KG1 (cell line): ENCODE results near the gene MACROD2.
"Not testable (repeated sequence)": the region's sequence is repeated elsewhere in the genome, so short reads cannot be mapped to it uniquely, and the experiment has no call there.

ENCODE experiments used
- DNase-seq: peaks from one replicate; lab custom pipeline; 2025; lab: John Stamatoyannopoulos, UW

Gene MACROD2

GRCh38 chr20:14955399-14955798 is 960.1 kb downstream of the MACROD2 start:
- no peak for DNase-seq

DNA sequence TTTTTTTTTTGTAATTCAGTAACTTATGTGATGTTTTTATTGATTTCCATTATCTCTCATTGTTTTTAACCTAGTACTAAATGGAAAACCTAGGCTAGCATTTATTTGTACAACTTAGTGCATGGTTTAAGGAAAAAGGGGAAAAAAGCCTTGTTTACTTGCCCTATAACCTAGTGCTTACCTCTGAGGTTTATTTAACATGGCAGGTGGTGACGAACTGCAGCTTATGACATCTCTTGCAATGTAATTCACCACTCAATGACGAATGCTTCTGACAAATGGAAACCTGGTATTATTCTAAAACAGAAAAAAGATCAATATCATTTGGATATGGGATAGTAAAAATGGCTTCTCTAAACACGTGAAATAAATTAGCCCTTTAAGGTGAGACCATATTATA is 960.7 kb downstream of the MACROD2 start:
- DNase-seq = no peak

DNA sequence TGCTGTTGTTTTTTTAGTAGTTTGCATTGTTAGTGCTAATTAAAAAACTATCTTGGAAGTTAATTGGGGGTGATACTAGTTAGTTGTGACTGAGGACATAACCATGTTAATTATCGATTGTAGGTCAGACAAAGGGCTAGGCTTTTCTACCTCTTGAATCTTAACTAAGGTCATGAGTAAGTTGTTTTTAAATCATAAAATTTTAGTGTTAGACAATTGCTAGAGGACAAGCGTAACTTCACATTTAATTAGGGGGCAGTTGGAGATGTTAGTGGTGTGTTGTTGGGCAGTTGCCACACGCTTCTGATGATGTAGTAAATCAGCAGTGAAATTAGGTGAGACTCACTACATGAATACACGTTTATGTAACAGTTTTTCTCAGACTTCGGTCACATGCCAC is 961.2 kb downstream of the MACROD2 start:
- no peak for DNase-seq

- no peak for DNase-seq
These were observed 962.1 kb downstream of the MACROD2 start for GRCh38 chr20:14957402-14957801.

- DNase-seq = no peak
These were observed 963.3 kb downstream of the MACROD2 start for GRCh38 chr20:14958626-14959025.

GRCh38 chr20:14959506-14960475 is 964.5 kb downstream of the MACROD2 start:
- DNase-seq = no peak

DNA sequence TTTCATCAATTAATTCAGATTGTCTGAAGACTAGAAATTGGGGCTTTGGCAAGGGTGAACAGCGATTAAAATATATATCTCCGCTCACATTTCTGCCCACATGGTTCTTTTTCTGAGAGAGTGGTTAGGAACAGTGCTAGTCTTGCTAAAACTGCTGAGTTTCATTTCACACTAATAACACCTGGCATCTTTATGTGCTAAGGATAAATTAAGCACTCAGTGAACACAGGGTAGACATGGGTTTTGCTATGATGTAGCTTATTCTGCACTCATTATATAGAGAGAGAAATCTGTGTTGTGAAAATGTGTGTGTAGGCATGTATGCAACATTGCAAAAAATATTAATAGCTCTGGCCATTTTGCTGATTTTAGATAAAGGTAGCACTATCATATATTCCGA is 965.5 kb downstream of the MACROD2 start:
- DNase-seq = no peak

GRCh38 chr20:14963262-14963663 is 967.9 kb downstream of the MACROD2 start:
- DNase-seq = no peak

DNA sequence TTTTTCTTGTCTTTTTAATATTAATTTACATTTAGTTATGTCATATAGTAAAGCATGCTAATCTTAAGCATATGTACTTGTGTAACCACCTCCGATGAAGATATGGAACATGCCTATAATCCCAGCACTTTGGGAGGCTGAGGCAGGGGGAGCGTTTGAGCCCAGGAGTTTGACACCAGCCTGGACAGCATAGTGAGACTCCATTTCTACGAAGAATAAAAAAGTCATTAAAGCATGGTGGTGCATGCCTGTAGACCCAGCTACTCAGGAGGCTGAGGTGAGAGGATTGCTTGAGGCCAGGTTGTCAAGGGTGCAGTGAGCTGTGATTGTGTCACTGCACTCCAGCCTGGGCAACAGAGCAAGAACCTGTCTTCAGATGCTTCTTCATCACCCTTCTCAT is 970.9 kb downstream of the MACROD2 start:
- DNase-seq = no peak

- no peak for DNase-seq
These were observed 971.5 kb downstream of the MACROD2 start for GRCh38 chr20:14966808-14967207.

GRCh38 chr20:14972256-14972655 is 976.9 kb downstream of the MACROD2 start:
- no peak for DNase-seq

DNA sequence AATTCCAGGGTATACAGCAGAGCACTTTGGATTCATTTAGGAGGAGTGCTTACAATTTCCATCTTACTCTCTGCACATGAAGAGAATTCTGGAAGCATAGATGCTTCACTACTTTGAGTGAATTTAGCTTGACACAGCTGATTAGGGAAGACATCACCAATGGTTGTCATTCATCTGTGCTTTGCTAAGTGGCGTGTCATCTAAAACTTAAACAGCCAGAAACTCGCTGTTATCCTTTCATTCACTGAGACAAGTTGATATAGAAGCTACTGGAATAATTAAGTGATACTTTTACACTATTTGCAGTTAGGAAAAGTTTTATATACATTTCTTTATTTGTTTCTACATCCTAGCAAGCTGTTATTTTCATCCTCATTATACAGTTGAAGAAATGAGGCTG is 977.4 kb downstream of the MACROD2 start:
- no peak for DNase-seq

DNA sequence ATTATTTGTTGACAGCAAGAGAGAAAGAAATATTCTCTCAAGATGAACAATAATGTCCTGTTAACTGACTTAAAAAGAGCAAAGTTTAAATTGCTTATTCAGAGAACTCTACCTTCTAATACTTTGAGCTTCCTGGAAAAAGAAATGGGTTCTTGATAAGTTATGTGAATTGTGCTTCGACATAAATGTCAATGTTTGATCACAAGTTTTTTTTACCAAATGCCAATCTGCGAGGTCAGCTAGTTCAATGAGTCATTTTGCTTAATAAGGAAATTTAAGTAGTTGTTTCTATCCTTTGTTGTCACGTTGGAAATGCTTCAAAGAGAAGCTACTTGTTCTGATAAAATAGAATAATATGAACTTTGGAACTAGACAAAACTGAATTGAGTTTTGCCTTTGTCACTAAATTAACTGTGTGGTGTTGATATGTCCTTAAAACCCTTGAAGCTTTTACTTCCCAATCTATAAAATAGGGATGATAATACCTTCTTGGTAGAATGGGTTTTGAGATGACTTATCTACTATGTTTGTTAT is 984.2 kb downstream of the MACROD2 start:
- no peak for DNase-seq

GRCh38 chr20:14981486-14981885 is 986.2 kb downstream of the MACROD2 start:
- not testable (repeated sequence) for DNase-seq

GRCh38 chr20:14982324-14982723 is 987.0 kb downstream of the MACROD2 start:
- DNase-seq = not testable (repeated sequence)

DNA sequence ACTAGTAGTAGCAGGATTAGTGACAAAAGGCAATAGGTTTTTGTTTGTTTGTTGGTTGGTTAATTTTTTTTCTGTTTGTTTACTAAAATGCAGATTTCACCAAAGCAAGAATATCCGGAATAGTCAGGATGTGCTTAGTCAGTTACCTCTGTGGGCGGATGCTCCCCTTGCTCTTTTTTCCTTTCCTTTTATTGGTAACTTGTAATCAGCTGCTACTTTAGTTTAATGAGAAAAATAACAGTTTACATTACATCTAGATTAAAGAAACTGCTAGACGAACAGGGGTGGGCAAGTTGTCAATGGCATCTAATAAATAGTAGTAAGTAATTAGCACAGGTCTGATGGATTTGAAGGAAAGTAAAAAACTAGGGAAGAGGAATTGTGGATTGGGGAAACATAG is 989.0 kb downstream of the MACROD2 start:
- no peak for DNase-seq

DNA sequence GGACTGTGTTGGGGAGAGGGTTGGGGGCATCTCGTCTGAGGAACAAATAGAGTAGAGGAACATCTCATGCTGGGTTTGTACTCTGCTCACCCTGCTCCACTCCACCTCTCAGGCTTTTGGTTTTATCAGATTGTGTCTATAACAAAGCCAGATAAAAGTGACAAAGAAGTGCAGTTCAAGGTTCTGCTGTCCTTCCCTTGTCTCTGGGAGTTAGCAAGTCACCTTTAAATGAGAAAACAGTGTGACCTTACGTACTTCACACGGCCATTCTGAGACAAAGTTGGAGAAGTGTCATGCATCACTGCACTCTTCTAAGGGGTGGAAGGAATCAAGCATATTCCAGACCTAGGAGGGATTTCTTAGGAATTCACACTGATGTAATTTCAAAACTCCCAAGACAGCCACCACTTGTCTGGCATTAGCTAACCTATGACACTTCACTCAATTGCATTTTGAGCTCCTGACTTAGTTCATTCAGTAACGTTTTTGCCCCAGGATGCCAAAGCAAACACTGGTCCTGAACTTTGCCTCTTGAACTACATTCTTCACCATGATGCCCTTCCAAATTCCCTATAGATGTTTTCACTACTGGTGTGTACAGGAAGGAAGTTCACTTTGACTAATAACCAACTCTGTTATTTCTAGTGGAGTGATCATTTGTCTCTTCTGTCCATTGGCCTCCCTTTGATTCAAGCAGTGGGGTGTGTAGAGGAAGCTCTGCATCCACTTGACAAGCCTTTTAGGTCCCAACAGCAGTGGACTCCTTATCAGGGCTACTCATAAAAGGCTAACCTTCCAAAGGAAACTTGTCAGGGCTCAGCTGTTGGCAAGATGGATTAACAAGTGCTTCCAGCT is 989.7 kb downstream of the MACROD2 start:
- DNase-seq = no peak

DNA sequence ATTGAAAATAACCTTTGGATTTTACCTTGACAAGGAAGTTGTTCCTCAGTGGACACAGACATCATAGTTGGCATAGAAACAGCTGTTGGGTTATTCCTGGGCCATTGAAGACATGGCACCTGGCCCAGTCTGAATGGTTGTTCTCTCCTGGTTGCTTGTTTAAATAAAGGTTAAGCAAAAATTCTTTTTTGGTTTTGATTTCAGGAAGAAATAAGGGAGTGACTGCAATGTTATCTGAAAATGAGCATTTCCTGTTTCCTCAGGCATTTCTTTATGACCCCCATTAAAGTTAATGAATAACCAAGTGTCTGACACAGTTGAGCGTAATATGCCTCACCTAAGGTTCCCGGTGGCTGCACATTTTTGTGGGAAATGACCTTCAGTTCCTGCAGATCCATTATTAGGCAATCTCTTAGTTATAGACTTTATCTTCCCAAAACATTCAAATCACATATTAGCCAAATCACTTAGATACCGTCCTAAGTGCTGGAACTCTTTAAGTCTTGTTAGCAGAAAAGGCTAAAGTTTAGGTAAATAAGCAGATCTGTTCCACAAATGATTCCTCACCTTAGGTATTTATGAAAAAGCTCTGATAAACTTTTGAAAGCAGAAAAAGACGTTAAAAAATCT is 990.8 kb downstream of the MACROD2 start:
- no peak for DNase-seq

- no peak for DNase-seq
These were observed 991.3 kb downstream of the MACROD2 start for GRCh38 chr20:14986656-14987055.

GRCh38 chr20:14989535-14990290 is 994.4 kb downstream of the MACROD2 start:
- no peak for DNase-seq

DNA sequence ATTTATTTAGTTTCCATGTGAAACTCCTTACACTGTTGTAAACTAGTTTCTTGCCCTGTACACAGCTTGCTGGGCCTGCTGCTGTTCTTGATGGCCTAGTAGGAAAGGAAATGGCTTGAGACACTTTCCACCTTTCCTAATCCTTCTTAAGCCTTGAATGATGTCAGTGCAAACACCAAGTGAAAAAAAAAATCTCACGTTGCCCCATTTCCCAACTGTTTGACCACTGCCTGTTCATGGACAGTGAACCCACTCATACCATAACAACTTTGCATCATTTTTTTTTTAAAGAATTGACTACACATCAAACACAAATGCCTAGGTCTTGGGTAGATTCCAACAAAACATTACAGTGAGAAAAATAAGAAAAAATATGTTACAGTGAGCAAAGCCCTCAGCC is 995.7 kb downstream of the MACROD2 start:
- DNase-seq = no peak
